ENCODE data around the gene EPS15.

DNA sequence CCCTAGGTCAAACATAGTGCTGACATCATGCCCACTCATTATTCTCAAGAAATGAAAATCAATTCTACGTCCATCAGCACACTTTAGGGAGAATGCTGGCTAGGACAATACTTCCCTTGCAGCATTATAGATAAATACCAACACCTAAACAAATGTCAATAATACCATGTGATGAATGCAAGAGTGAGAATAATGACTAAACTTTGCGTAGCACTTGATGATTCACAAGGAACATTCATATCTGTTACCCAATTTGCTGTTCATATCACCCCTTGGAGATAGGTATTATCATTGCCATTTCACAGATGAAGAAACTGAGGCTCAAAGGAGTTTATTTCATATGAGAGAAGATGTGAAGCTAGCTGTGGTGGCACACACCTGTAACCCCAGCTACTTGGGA lies 24.8 kb upstream of the EPS15 start:
- TF ChIP-seq, protein P1, sequence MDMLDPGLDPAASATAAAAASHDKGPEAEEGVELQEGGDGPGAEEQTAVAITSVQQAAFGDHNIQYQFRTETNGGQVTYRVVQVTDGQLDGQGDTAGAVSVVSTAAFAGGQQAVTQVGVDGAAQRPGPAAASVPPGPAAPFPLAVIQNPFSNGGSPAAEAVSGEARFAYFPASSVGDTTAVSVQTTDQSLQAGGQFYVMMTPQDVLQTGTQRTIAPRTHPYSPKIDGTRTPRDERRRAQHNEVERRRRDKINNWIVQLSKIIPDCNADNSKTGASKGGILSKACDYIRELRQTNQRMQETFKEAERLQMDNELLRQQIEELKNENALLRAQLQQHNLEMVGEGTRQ (CRISPR knock-in tag; IDR thresholded peaks at IDR 0.05) = no peak
- TF ChIP-seq, protein P2, sequence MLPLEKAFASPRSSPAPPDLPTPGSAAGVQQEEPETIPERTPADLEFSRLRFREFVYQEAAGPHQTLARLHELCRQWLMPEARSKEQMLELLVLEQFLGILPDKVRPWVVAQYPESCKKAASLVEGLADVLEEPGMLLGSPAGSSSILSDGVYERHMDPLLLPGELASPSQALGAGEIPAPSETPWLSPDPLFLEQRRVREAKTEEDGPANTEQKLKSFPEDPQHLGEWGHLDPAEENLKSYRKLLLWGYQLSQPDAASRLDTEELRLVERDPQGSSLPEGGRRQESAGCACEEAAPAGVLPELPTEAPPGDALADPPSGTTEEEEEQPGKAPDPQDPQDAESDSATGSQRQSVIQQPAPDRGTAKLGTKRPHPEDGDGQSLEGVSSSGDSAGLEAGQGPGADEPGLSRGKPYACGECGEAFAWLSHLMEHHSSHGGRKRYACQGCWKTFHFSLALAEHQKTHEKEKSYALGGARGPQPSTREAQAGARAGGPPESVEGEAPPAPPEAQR (CRISPR knock-in tag; IDR thresholded peaks at IDR 0.05) = no peak
- TF ChIP-seq, protein P3, sequence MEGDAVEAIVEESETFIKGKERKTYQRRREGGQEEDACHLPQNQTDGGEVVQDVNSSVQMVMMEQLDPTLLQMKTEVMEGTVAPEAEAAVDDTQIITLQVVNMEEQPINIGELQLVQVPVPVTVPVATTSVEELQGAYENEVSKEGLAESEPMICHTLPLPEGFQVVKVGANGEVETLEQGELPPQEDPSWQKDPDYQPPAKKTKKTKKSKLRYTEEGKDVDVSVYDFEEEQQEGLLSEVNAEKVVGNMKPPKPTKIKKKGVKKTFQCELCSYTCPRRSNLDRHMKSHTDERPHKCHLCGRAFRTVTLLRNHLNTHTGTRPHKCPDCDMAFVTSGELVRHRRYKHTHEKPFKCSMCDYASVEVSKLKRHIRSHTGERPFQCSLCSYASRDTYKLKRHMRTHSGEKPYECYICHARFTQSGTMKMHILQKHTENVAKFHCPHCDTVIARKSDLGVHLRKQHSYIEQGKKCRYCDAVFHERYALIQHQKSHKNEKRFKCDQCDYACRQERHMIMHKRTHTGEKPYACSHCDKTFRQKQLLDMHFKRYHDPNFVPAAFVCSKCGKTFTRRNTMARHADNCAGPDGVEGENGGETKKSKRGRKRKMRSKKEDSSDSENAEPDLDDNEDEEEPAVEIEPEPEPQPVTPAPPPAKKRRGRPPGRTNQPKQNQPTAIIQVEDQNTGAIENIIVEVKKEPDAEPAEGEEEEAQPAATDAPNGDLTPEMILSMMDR (IDR thresholded peaks at IDR 0.05) = no peak
- TF ChIP-seq CREM (CRISPR knock-in tag; IDR thresholded peaks at IDR 0.05) = no peak
